Measurements from ENCODE around the gene KLHL25. TPM values are rescaled to one million over a fixed set of nuclear protein-coding genes. Genes with fewer than 3 reads are reported as not detected.

The KLHL25 gene
- 3.5 and 4.5 TPM in 2 replicates for total RNA-seq

GRCh38 chr15:85794598-85795336 lies at the start of gene KLHL25:
Gene KLHL25, minus strand, starts transcription at chr15:85794925. Its CDS starts 25,115 bp downstream, at chr15:85769810.

Small RNAs within 50 kb of the gene (small RNA-seq; reads per million reads assigned to genes)
- gene AC021739.1 = not detected
- 0.56 reads per million for gene MIR1276
- gene MIR548AP = not detected
- not detected for gene RNU6-231P

All from thoracic aorta endothelial cell (primary cell).